Endothelial cell of umbilical vein (primary cell): Measurements from ENCODE around the gene OPCML. TPM values are rescaled to one million over a fixed set of nuclear protein-coding genes. Genes with fewer than 3 reads are reported as not detected.

Experiments used
- BruUV-seq: library from RNA; stranded (reverse); fragments of 400-500 nt; replicated peaks from 2 replicates; lab custom pipeline; 2021; lab: Mats Ljungman, UMichigan
- CTCF ChIA-PET: fragments of 300-600, 350-600 bp; sonication (Branson Sonifier 250); formaldehyde crosslinking; loops from one replicate; lab custom pipeline; 2021; ENCODE audit warnings: antibody characterized with exemption, inconsistent platforms; lab: Charles Lee
- POLR2A ChIA-PET: fragments of 300-600, 350-600 bp; sonication (Branson Sonifier 250); formaldehyde crosslinking; loops from one replicate; lab custom pipeline; 2021; ENCODE audit warnings: antibody characterized with exemption, inconsistent platforms; lab: Charles Lee
- DNase-seq: peaks from one replicate; pipeline ENCODE4 v3.0.0-alpha.2; 2011; ENCODE audit warnings: low read depth, low spot score
- FAIRE-seq: peaks from 2 replicates; lab custom pipeline; 2011; peaks lifted over from hg19 to GRCh38; lab: Jason Lieb, UNC
- H2AFZ ChIP-seq: 2 replicates; pipeline ENCODE4 v1.6.0; 2012; ENCODE audit warnings: low read depth, low read length, control low read depth, inconsistent platforms
- H3K27ac ChIP-seq: 2 replicates; pipeline ENCODE4 v1.5.1; 2011; ENCODE audit warnings: low read depth, mild to moderate bottlenecking, control low read depth, low read length, moderate library complexity; ENCODE audit not compliant: insufficient read depth
- H3K27me3 ChIP-seq, 2 experiments: 2 replicates each; pipeline versions ENCODE4 v1.6.0 to v1.6.1; 2011; ENCODE audit warnings: low read length in 2 of 2, mixed read lengths in 1 of 2; ENCODE audit not compliant: control insufficient read depth in 2 of 2, insufficient read depth in 2 of 2
- H3K36me3 ChIP-seq, 2 experiments: 2 replicates in 1 of 2; 3 replicates in 1 of 2; pipeline ENCODE4 v1.5.1; 2011; ENCODE audit warnings: low read length in 2 of 2, mild to moderate bottlenecking in 1 of 2, moderate library complexity in 1 of 2; ENCODE audit not compliant: control insufficient read depth in 2 of 2, insufficient read depth in 2 of 2; ENCODE audit errors: extremely low read depth in 1 of 2
- H3K4me1 ChIP-seq: 3 replicates; pipeline ENCODE4 v1.5.1; 2011; ENCODE audit warnings: mild to moderate bottlenecking, low read length; ENCODE audit not compliant: control insufficient read depth, insufficient read depth; ENCODE audit errors: extremely low read depth
- H3K4me2 ChIP-seq: 2 replicates; pipeline ENCODE4 v1.6.1; 2011; ENCODE audit warnings: low read length, control low read depth, mixed read lengths; ENCODE audit not compliant: insufficient read depth
- H3K4me3 ChIP-seq, 3 experiments: fragments of 200-600 bp in 1 of 3; sonication (generic), shearing (Covaris generic) in 1 of 3; replicated peaks in 1 of 3; 2 replicates each; pipeline ENCODE4 v1.5.1; 2011 to 2016; ENCODE audit warnings: control low read depth in 3 of 3, low read length in 3 of 3, mild to moderate bottlenecking in 2 of 3, inconsistent platforms in 1 of 3, low read depth in 1 of 3, moderate library complexity in 1 of 3; ENCODE audit not compliant: insufficient read depth in 1 of 3
- H3K79me2 ChIP-seq: 2 replicates; pipeline ENCODE4 v1.6.0; 2012; ENCODE audit warnings: low read length, inconsistent platforms; ENCODE audit not compliant: control insufficient read depth, insufficient read depth
- H3K9ac ChIP-seq: replicated peaks from 2 replicates; pipeline ENCODE3; 2011; ENCODE audit warnings: low read length, control low read depth; ENCODE audit not compliant: insufficient read depth; ENCODE audit errors: extremely low read depth
- H3K9me1 ChIP-seq: replicated peaks from 3 replicates; pipeline ENCODE4 v1.6.0; 2011; ENCODE audit warnings: mild to moderate bottlenecking, low read length; ENCODE audit not compliant: control insufficient read depth, insufficient read depth; ENCODE audit errors: extremely low read depth
- H3K9me3 ChIP-seq: replicated peaks from 2 replicates; pipeline ENCODE4 v1.5.1; 2012; ENCODE audit warnings: low read length, inconsistent platforms; ENCODE audit not compliant: control insufficient read depth, insufficient read depth
- H4K20me1 ChIP-seq: replicated peaks from 2 replicates; pipeline ENCODE3; 2011; ENCODE audit warnings: mild to moderate bottlenecking, low read length; ENCODE audit not compliant: control insufficient read depth, insufficient read depth; ENCODE audit errors: extremely low read depth
- EZH2 ChIP-seq: IDR thresholded peaks from 2 replicates; pipeline ENCODE4 v1.6.1; 2012; ENCODE audit warnings: borderline replicate concordance, low read depth, mild to moderate bottlenecking, moderate library complexity, low read length, inconsistent platforms; ENCODE audit not compliant: severe bottlenecking
- FOS ChIP-seq: IDR thresholded peaks from 2 replicates; pipeline ENCODE4 v1.6.1; 2011; ENCODE audit warnings: mild to moderate bottlenecking, low read length, moderate library complexity, borderline replicate concordance; ENCODE audit not compliant: insufficient read depth
- GATA2 ChIP-seq: IDR thresholded peaks from 2 replicates; pipeline ENCODE4 v1.7.0; 2011; ENCODE audit warnings: low read depth, mild to moderate bottlenecking, moderate library complexity, mixed read lengths, low read length; ENCODE audit not compliant: insufficient read length, insufficient read depth
- JUN ChIP-seq: IDR thresholded peaks from 2 replicates; pipeline ENCODE4 v1.6.1; 2011; ENCODE audit warnings: borderline replicate concordance, low read depth; ENCODE audit not compliant: insufficient read length, insufficient read depth
- MYC ChIP-seq: IDR thresholded peaks from one replicate; pipeline ENCODE4 v1.6.1; 2011; ENCODE audit warnings: mild to moderate bottlenecking, low read depth, low read length
- POLR2A ChIP-seq: IDR thresholded peaks from 2 replicates; pipeline ENCODE4 v1.6.1; 2012; ENCODE audit warnings: low read depth, mild to moderate bottlenecking, control low read depth, low read length
- POLR2AphosphoS5 ChIP-seq: IDR thresholded peaks from 2 replicates; pipeline ENCODE4 v1.6.1; 2012; ENCODE audit warnings: low read depth, mild to moderate bottlenecking, control low read depth, low read length, moderate library complexity; ENCODE audit not compliant: insufficient read depth
- dilution Hi-C: fragments of 300-500 bp; cut with MboI; formaldehyde crosslinking; loops from one replicate; pipeline ENCODE4 v1.15.0; 2019; ENCODE audit warnings: low sequenced_read_pairs; ENCODE audit not compliant: extremely low pct_ligation_motif_present
- intact Hi-C: fragments of 100-400 bp; cut with micrococcal nuclease; formaldehyde crosslinking; loops from one replicate; pipeline ENCODE4 v1.10.0; 2022
- polyA plus RNA-seq, 4 experiments: library from polyadenylated mRNA; depleted of rRNA in 3 of 4; stranded (reverse) in 3 of 4; unstranded in 1 of 4; fragments of >200 nt; gene quantifications; 2 replicates each; pipeline versions ENCODE4 v1.2.1 to v1.2.3, GENCODE V29; 2011 to 2012; ENCODE audit warnings: missing spikeins in 1 of 4
- total RNA-seq: library from RNA; stranded (reverse); gene quantifications from 2 replicates; pipeline ENCODE4 v1.2.3, GENCODE V29; 2021
- TF ChIP-seq, protein P1 (sequence below), 2 donors: IDR thresholded peaks; 1 replicate in 1 of 2; 2 replicates in 1 of 2; pipeline ENCODE4 v1.5.1; 2011; ENCODE audit warnings: low read length in 2 of 2, mild to moderate bottlenecking in 2 of 2, moderate library complexity in 2 of 2, control low read depth in 1 of 2, inconsistent platforms in 1 of 2, low read depth in 1 of 2; ENCODE audit not compliant: insufficient read depth in 1 of 2; ENCODE audit errors: extremely low read depth in 1 of 2
- TF ChIP-seq, protein P2 (sequence below): IDR thresholded peaks from 2 replicates; pipeline ENCODE4 v1.6.1; 2011; ENCODE audit not compliant: insufficient read depth, insufficient read length

OPCML gene
- total and polyA plus RNA-seq, 2 donors (not counting 3 experiments of a cell fraction or from before 2014, with no cell fraction given): not detected

DNA sequence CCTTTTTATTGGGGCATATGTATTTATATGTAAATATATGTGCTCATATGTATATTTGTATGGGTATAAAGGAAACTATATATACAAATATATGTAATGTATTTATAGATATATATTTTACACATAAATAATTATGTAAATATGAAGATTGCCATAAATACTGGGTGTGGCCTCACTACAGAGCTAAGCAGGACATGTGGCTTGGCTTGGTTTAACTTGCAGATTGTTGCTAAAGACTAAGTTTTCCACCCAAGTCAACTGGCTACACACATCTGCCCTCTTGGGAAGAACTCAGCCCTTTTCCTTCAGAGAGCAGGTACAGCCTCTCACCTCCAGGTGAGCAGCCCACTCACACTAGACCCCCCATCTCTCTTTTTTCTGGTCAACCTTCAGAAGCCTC, 315.5 kb downstream of the OPCML start:
- H3K9ac ChIP-seq: no peak overlapping the region

More for the DNA sequence above, 315.5 kb downstream of the OPCML start:
- DNase-seq (no peak), FAIRE-seq (no peak)
- intact Hi-C loops: no loop called here
- BruUV-seq: no TSS peak
- ChIA-PET CTCF (no interaction called here), POLR2A (no interaction called here)
- Histone ChIP-seq H3K27ac (no peak overlapping the region), H3K27me3 (no peaks in the 10 kb centered on the region), H2AFZ (no peak overlapping the region), H3K4me2 (no peak overlapping the region), H3K79me2 (no peaks in the 10 kb centered on the region), H3K36me3 (no peaks in the 10 kb centered on the region), H4K20me1 (no peaks in the 10 kb centered on the region), H3K9me1 (no peaks in the 10 kb centered on the region), H3K4me1 (no peaks in the 10 kb centered on the region), H3K4me3 (no peak overlapping the region), H3K9me3 (peaks cover 4% of the 10 kb centered on the region)
- dilution Hi-C loops: no loop called here
- TF ChIP-seq JUN (no peak), FOS (no peak), MYC (no peak), GATA2 (no peak), EZH2 (no peak), POLR2A (no peak), POLR2AphosphoS5 (no peak)
- TF ChIP-seq, protein P1, sequence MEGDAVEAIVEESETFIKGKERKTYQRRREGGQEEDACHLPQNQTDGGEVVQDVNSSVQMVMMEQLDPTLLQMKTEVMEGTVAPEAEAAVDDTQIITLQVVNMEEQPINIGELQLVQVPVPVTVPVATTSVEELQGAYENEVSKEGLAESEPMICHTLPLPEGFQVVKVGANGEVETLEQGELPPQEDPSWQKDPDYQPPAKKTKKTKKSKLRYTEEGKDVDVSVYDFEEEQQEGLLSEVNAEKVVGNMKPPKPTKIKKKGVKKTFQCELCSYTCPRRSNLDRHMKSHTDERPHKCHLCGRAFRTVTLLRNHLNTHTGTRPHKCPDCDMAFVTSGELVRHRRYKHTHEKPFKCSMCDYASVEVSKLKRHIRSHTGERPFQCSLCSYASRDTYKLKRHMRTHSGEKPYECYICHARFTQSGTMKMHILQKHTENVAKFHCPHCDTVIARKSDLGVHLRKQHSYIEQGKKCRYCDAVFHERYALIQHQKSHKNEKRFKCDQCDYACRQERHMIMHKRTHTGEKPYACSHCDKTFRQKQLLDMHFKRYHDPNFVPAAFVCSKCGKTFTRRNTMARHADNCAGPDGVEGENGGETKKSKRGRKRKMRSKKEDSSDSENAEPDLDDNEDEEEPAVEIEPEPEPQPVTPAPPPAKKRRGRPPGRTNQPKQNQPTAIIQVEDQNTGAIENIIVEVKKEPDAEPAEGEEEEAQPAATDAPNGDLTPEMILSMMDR (IDR thresholded peaks at IDR 0.05; ENCODE audit: extremely low read depth in 1 of 2, insufficient read depth in 1 of 2, low read depth in 1 of 2, low read length in 2 of 2): no peak
- TF ChIP-seq, protein P2, sequence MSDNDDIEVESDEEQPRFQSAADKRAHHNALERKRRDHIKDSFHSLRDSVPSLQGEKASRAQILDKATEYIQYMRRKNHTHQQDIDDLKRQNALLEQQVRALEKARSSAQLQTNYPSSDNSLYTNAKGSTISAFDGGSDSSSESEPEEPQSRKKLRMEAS: no peak
